ENCODE data around the gene GDA. TPM values are rescaled to one million over a fixed set of nuclear protein-coding genes. Genes with fewer than 3 reads are reported as not detected.

The GDA gene
- total and polyA plus RNA-seq, 2 of the 8 experiments (the other 6 are each of a cell fraction or from before 2014, with no cell fraction given), result 0.35 to 3.0 TPM

GRCh38 chr9:72185561-72185960 is 36.3 kb downstream of the GDA start:
- Histone ChIP-seq H3K9me3 (ENCODE audit: insufficient read depth in 2 of 2, low read depth in 1 of 2, low read length in 1 of 2) (peaks cover 4 to 10% of the 10 kb centered on the region in 2 experiments; a peak in 3 of 4 replicates), H2BK20ac (ENCODE audit: low read length) (no peak overlapping the region), H3K4me2 (ENCODE audit: insufficient read depth in 1 of 2, low read depth in 2 of 2, low read length in 2 of 2) (no peak overlapping the region), H3K56ac (replicated peaks; ENCODE audit: insufficient read length, low read depth, low read length) (no peak overlapping the region), H4K20me1 (replicated peaks in 1 of 2; ENCODE audit: control insufficient read depth in 1 of 2, insufficient read depth in 2 of 2, low read length in 2 of 2) (no peaks in the 10 kb centered on the region), H3K27ac (ENCODE audit: low read depth, low read length) (no peak overlapping the region), H3K27me3 (replicated peaks in 1 of 4; ENCODE audit: control insufficient read depth in 3 of 4, extremely low read depth in 1 of 4, insufficient read depth in 3 of 4, low read length in 3 of 4) (no peaks in the 10 kb centered on the region), H4K5ac (ENCODE audit: insufficient read length, low read depth, low read length) (no peak overlapping the region), H3K4ac (replicated peaks; ENCODE audit: insufficient read length, low read depth, low read length) (no peak overlapping the region), H2AK5ac (ENCODE audit: low read depth, low read length) (no peak overlapping the region), H3K79me1 (ENCODE audit: low read depth, low read length) (no peaks in the 10 kb centered on the region), H3K9ac (replicated peaks in 1 of 4; ENCODE audit: extremely low read depth in 1 of 4, low read depth in 3 of 4, low read length in 3 of 4) (no peak overlapping the region), H3K4me1 (replicated peaks in 1 of 4; ENCODE audit: control insufficient read depth in 3 of 4, insufficient read depth in 4 of 4, low read length in 3 of 4) (no peaks in the 10 kb centered on the region), H2BK15ac (ENCODE audit: low read length) (no peak overlapping the region), H4K8ac (ENCODE audit: extremely low read depth, insufficient read depth, low read length) (no peak overlapping the region), H3K23me2 (ENCODE audit: low read depth, low read length) (no peaks in the 10 kb centered on the region), H2BK12ac (ENCODE audit: low read depth, low read length) (no peak overlapping the region), H2BK5ac (ENCODE audit: low read depth, low read length) (no peak overlapping the region), H3K18ac (ENCODE audit: extremely low read depth, low read length) (no peak overlapping the region), H3K14ac (ENCODE audit: insufficient read length) (no peak overlapping the region), H2BK120ac (replicated peaks; ENCODE audit: low read depth, low read length) (no peak overlapping the region), H4K91ac (replicated peaks; ENCODE audit: insufficient read length, low read length) (no peak overlapping the region), H2AFZ (ENCODE audit: low read length) (no peak overlapping the region), H3K23ac (ENCODE audit: insufficient read length) (no peak overlapping the region), H3K36me3 (ENCODE audit: control insufficient read depth in 2 of 4, insufficient read depth in 4 of 4, low read length in 3 of 4) (no peaks in the 10 kb centered on the region), H3K79me2 (ENCODE audit: control insufficient read depth in 1 of 2, insufficient read depth in 2 of 2, low read length in 2 of 2) (no peaks in the 10 kb centered on the region), H3K4me3 (ENCODE audit: extremely low read depth in 1 of 4, insufficient read depth in 2 of 4, low read depth in 3 of 4, low read length in 4 of 4) (no peak overlapping the region)
- POLR2A ChIA-PET (ENCODE audit: partially characterized antibody), result no interaction called here
- FAIRE-seq (no peak), DNase-seq (ENCODE audit: low read depth in 1 of 2, low spot score in 2 of 2) (no peak)
- 88% methylated on average over 2 of the region's 2 CpGs; no CpG with 5 or more reads in 1 of the 2 experiments for WGBS, 2 experiments (ENCODE audit: extremely low coverage in 1 of 2, insufficient coverage in 1 of 2, insufficient read length in 1 of 2, insufficient replicate concordance in 2 of 2, low coverage in 1 of 2, low lambda C conversion rate in 2 of 2, missing lambda C conversion rate in 1 of 2)
- TF ChIP-seq ZNF274 (IDR thresholded peaks at IDR 0.05; ENCODE audit: borderline replicate concordance, extremely low read depth, low read length), result no peak
- no peak for TF ChIP-seq HDAC2 (IDR thresholded peaks at IDR 0.05; ENCODE audit: borderline replicate concordance in 1 of 2, low read depth in 2 of 2, low read length in 2 of 2)
- CTCF ChIA-PET (ENCODE audit: partially characterized antibody), result no interaction called here
